GM18517 (cell line): ENCODE results near the gene KCNE5.
"Not testable (repeated sequence)": the region's sequence is repeated elsewhere in the genome, so short reads cannot be mapped to it uniquely, and the experiment has no call there.

ENCODE experiments used
- ATAC-seq: cut with Tn5 transposase; IDR thresholded peaks from one replicate; pipeline ENCODE4 v1.9.1; 2021; ENCODE audit warnings: mild to moderate bottlenecking, moderate library complexity; ENCODE audit not compliant: unreplicated experiment

KCNE5 gene

DNA sequence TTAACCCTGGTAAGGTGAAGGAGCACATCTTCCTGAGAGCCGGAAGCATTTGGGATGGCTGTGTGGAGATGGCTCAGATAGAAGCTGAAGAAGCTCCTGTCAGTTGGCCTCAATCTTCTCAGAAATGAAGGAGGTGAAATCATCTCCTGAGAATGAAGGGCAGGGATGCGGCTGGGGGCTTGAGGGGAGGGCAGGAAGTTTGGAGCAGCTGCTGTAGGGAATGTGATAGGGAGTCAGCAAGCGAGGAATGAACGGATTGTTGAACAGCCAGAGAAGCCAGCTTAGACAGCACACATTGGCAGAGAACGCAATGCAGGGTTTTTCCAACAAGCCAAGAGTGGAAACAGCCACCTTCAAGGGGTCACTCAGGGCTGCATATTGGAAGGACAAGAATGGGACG lies 10.0 kb downstream of the KCNE5 start:
- no peak for ATAC-seq

DNA sequence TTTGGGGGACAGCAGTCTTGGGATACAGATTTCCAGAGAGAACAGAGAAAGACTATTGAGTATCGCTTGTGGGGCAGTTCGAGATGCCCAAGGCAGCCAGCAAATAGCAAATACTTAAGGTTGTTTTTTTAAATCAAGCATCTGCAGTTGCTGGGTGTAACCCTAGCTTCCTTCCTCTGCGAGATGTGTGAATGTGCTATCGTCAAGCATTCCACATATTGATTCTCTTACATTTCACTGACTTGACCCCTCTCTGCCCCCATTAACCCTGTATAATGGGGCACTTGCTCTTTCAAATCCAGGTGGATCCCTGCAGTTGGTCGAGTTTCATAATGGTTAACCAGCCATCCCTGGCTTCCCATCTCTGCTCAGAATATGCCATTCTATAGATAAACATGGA lies 23.5 kb downstream of the KCNE5 start:
- ATAC-seq, result no peak

DNA sequence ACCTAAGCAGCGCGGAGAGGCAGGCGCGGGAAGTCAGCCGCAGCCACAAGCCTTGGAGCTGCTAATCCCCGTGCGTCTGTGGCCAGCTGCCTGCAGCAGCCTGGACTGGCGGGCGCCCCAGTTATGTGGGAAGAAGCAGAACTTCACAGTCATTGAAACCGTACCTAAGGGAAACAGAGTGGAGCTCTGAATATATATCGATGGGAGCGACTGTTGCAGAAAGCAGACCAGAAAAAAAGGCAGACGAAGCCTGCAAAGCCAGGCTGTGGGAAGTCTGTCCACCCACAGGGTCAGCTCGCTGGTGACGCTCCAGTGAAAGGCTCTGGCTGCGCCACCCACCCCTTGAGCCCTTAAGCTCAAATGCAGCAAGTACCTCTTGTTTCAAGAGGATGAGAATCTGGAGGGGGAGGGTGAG lies 24.7 kb downstream of the KCNE5 start:
- no peak for ATAC-seq

DNA sequence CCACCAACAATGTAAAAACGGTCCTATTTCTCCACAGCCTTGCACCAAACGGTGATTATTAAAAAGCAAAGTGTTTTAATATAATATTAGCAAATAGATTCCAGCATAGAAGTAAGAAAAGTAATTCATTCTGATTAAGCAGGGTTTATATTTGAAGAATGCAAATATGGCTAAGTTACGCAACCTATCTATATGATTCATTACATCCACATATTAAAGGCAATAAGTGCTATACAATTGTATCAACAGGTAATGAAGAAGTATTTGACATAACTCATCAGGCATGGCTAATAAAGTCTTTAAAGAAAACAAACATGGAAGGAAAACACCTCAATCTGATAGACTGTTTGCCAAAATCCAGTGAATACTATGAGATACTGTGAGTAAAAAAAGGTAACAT lies 29.0 kb downstream of the KCNE5 start:
- ATAC-seq, result no peak

DNA sequence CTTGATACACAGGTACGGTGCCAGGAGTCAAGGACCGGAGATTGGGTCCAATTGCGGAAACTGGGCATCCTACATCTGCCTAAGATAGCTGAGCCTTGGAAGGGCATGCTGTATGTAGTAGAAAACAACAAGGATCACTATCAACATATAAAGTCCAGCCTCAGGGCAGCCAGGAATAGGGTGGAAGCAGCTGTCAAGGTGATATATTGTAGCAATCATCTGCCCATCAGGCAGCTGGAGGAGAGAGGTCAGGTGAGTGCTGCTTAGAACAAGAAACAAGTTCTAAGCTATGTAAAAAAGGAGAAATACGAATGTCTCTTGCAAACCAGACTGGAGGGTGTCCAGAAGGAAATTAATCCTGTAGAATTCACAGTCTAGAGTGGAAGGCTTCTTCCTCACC lies 34.8 kb downstream of the KCNE5 start:
- ATAC-seq, result no peak

DNA sequence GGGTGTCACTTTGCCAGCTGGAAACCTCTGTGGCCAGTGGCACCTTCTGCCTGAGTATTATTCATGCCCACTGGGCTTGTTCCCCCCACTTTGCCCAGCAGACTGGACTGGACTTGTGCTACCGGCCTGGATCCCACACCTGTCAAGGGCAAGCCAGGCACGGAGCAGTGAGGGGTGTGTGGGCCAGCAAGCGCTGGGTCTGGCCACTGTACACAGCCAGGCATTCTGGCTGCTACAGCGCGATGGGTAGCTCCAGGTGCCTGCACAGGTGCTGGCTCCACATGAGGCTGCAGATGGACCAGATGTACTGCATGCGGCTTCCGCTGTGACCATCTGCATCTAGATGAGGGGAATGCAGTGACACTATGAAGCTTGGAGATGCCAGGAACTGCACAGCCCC lies 39.5 kb downstream of the KCNE5 start:
- ATAC-seq, result no peak

DNA sequence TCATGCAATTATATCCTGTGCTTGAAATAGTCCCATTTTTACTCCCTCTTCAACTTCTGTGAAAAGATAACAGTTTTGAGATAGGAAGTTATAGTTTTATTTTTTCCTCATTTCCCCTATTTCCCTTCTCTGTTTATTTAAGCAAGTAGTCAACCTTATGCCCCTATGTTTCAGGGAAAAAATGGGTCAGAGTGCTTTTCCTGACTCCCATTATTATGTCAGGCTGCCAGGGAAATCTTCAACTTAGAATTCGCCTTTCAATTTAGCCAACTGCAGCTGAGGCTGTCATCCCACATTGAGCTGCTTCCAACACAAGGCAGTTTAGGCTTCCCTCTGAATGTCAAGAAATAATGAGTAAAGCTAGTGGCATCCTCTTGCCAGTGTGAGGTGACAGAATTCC lies 46.1 kb downstream of the KCNE5 start:
- no peak for ATAC-seq

DNA sequence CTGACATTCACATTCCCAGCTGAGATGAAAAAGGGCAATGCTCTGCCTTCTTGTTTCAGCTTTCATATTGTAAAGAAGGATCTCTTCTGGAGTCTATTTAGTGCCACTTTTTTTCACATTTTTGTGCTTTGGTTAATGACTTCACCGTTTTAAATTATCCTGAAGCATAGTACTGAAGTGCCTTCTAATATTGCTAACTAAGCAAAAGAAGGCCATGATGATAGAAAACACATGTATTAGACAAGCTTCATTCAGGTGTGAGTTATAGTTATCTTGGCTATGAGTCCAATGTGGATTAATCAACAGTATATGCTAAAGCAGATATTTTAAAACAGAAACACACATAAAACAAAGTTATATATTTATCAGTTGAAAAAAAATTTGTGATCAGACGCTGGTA lies 47.9 kb downstream of the KCNE5 start:
- no peak for ATAC-seq

DNA sequence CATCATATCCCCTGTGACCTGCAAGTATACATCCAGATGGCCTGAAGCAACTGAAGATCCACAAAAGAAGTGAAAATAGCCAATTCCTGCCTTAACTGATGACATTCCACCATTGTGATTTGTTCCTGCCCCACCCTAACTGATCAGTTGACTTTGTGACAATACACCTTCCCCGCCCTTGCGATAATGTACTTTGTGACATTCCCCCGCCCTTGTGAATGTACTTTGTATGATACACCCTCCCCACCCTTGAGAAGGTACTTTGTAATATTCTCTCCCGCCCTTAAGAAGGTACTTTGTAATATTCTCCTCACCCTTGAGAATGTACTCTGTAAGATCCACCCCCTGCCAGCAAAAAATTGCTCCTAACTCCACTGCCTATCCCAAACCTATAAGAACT lies 48.9 kb downstream of the KCNE5 start:
- not testable (repeated sequence) for ATAC-seq
